Aorta (tissue), 5 donors: Measurements from ENCODE around the gene PADI1. TPM values are rescaled to one million over a fixed set of nuclear protein-coding genes. Genes with fewer than 3 reads are reported as not detected.

Experiments
- ATAC-seq: fragments of 200-7000 bp; cut with Tn5 transposase; one replicate; pipeline ENCODE4 v1.9.1; 2022; ENCODE audit warnings: moderate library complexity; ENCODE audit not compliant: low FRiP score
- DNase-seq, 2 donors: peaks; one replicate each; pipeline ENCODE4 v3.0.0-alpha.2; 2020
- H3K27ac ChIP-seq, 2 donors: one replicate each; pipeline ENCODE4 v1.5.1; 2013; ENCODE audit warnings: low read length in 2 of 2, mild to moderate bottlenecking in 2 of 2, moderate library complexity in 2 of 2, control low read depth in 1 of 2, inconsistent platforms in 1 of 2, low read depth in 1 of 2
- H3K27me3 ChIP-seq, 2 donors: one replicate each; pipeline ENCODE4 v1.6.1; 2013; ENCODE audit warnings: control low read depth in 1 of 2, low read length in 1 of 2, mild to moderate bottlenecking in 1 of 2, moderate library complexity in 1 of 2; ENCODE audit not compliant: insufficient read depth in 2 of 2, control insufficient read depth in 1 of 2
- H3K36me3 ChIP-seq, 2 donors: one replicate each; pipeline ENCODE4 v1.6.1; 2013; ENCODE audit warnings: control low read depth in 1 of 2, low read length in 1 of 2, mild to moderate bottlenecking in 1 of 2; ENCODE audit not compliant: insufficient read depth in 2 of 2, control insufficient read depth in 1 of 2
- H3K4me1 ChIP-seq, 2 donors: one replicate each; pipeline ENCODE4 v1.6.1; 2013; ENCODE audit warnings: low read length in 2 of 2, control low read depth in 1 of 2, mild to moderate bottlenecking in 1 of 2, moderate library complexity in 1 of 2; ENCODE audit not compliant: insufficient read depth in 2 of 2, control insufficient read depth in 1 of 2
- H3K4me3 ChIP-seq, 2 donors: one replicate each; pipeline ENCODE4 v1.5.1; 2013; ENCODE audit warnings: low read length in 2 of 2, control low read depth in 1 of 2, mild to moderate bottlenecking in 1 of 2
- H3K9me3 ChIP-seq: one replicate; pipeline ENCODE4 v1.6.1; 2013; ENCODE audit warnings: mild to moderate bottlenecking, low read length; ENCODE audit not compliant: control insufficient read depth
- WGBS, 2 donors: extraction: QIAGEN DNeasy Blood & Tissue Kit; methylation state at CpG; one replicate each; pipeline ENCODE4 v1.1.7; 2013; 5-methylcytosine and 5-hydroxymethylcytosine counted together
- intact Hi-C, 2 donors: fragments of 100-400 bp; cut with DNase I; formaldehyde crosslinking; loops; one replicate each; pipeline versions ENCODE4 v1.14.2 to v1.15.0; 2022
- polyA plus RNA-seq, 2 donors: library from polyadenylated mRNA; stranded (reverse); fragments of 200-250 nt; gene quantifications; one replicate each; pipeline ENCODE4 v1.2.3, GENCODE V29; 2013
- total RNA-seq, 2 donors: library from RNA; stranded (reverse); fragmentation: NEBNext Ultra II Directional; extraction: Animal tissue kit (Norgen Biotek cat#: 25700); gene quantifications; one replicate each; pipeline ENCODE4 v1.2.1, GENCODE V29; 2021
- donor health status: healthy with polysubstance abuse.
- donor health status: Bipolar disorder and iron deficiency.
- donor health status: DM: no; HTN: no; CAD: no.
- donor health status: DM: no; HTN: no; CAD: no.
- donor health status: DM: yes; HTN: yes; CAD: no.

PADI1 gene
- total and polyA plus RNA-seq, 4 donors: 0.05 to 0.13 TPM; not detected in 2

GRCh38 chr1:17194615-17195528 lies 10.1 kb upstream of the PADI1 start:
- Histone ChIP-seq H3K27ac (no peak overlapping the region), H3K27me3 (no peaks in the 10 kb centered on the region), H3K4me3 (no peak overlapping the region), H3K4me1 (no peaks in the 10 kb centered on the region), H3K9me3 (no peaks in the 10 kb centered on the region), H3K36me3 (no peaks in the 10 kb centered on the region)
- 84 to 88% methylated on average over 8 of the region's 8 CpGs for WGBS, 2 donors
- intact Hi-C loops: no loop called here
- ATAC-seq: no peak
- DNase-seq: no peak

GRCh38 chr1:17195731-17196130 lies 9.2 kb upstream of the PADI1 start:
- no peaks in the 10 kb centered on the region for H3K36me3 ChIP-seq
- 94 to 98% methylated on average over 3 of the region's 3 CpGs for WGBS, 2 donors
- ATAC-seq (no peak), DNase-seq (no peak)
- intact Hi-C loops: no loop called here
- no peak overlapping the region for H3K4me3 ChIP-seq
- no peaks in the 10 kb centered on the region for H3K9me3 ChIP-seq
- H3K27me3 ChIP-seq: no peaks in the 10 kb centered on the region
- no peak overlapping the region for H3K27ac ChIP-seq
- no peaks in the 10 kb centered on the region for H3K4me1 ChIP-seq

GRCh38 chr1:17196496-17197185 lies 8.3 kb upstream of the PADI1 start:
- H3K4me1 ChIP-seq: no peaks in the 10 kb centered on the region
- H3K4me3 ChIP-seq: no peak overlapping the region
- no peaks in the 10 kb centered on the region for H3K36me3 ChIP-seq
- ATAC-seq: no peak
- WGBS, 2 donors: 90 to 93% methylated on average over 13 of the region's 13 CpGs
- H3K9me3 ChIP-seq: no peaks in the 10 kb centered on the region
- DNase-seq: no peak
- H3K27ac ChIP-seq: no peak overlapping the region
- H3K27me3 ChIP-seq: no peaks in the 10 kb centered on the region
- intact Hi-C loops: no loop called here

- H3K4me3 ChIP-seq: no peak overlapping the region
- H3K9me3 ChIP-seq: no peaks in the 10 kb centered on the region
- ATAC-seq (no peak), DNase-seq (no peak)
- no peaks in the 10 kb centered on the region for H3K4me1 ChIP-seq
- WGBS, 2 donors: 93 to 95% methylated on average over 7 of the region's 7 CpGs
- H3K36me3 ChIP-seq: no peaks in the 10 kb centered on the region
- no peak overlapping the region for H3K27ac ChIP-seq
- no peaks in the 10 kb centered on the region for H3K27me3 ChIP-seq
- intact Hi-C loops: no loop called here
Observed at GRCh38 chr1:17197696-17198095, 7.2 kb upstream of the PADI1 start.

- H3K36me3 ChIP-seq: no peaks in the 10 kb centered on the region
- no peaks in the 10 kb centered on the region for H3K4me1 ChIP-seq
- H3K4me3 ChIP-seq: no peak overlapping the region
- 85 to 94% methylated on average over 9 of the region's 9 CpGs for WGBS, 2 donors
- no peak for ATAC-seq
- H3K27ac ChIP-seq: no peak overlapping the region
- H3K27me3 ChIP-seq: no peaks in the 10 kb centered on the region
- H3K9me3 ChIP-seq: no peaks in the 10 kb centered on the region
- peak in 1 of 2 donors; percentile 34 for DNase-seq
- intact Hi-C loops: no loop called here
Observed at GRCh38 chr1:17198476-17199258, 6.3 kb upstream of the PADI1 start.

- Histone ChIP-seq H3K4me1 (no peaks in the 10 kb centered on the region), H3K9me3 (no peaks in the 10 kb centered on the region), H3K36me3 (no peaks in the 10 kb centered on the region), H3K27me3 (no peaks in the 10 kb centered on the region), H3K4me3 (no peak overlapping the region), H3K27ac (no peak overlapping the region)
- intact Hi-C loops: no loop called here
- ATAC-seq (no peak), DNase-seq (peak in 1 of 2 donors; percentile 29)
- 89 to 95% methylated on average over 9 of the region's 9 CpGs for WGBS, 2 donors
Observed at GRCh38 chr1:17199267-17200044, 5.5 kb upstream of the PADI1 start.

GRCh38 chr1:17200246-17200645 lies 4.7 kb upstream of the PADI1 start:
- Histone ChIP-seq H3K27ac (no peak overlapping the region), H3K27me3 (no peaks in the 10 kb centered on the region), H3K4me3 (no peak overlapping the region), H3K9me3 (no peaks in the 10 kb centered on the region), H3K36me3 (no peaks in the 10 kb centered on the region), H3K4me1 (no peaks in the 10 kb centered on the region)
- ATAC-seq (no peak), DNase-seq (no peak)
- intact Hi-C loops: no loop called here
- 53 to 65% methylated on average over 8 of the region's 8 CpGs for WGBS, 2 donors

GRCh38 chr1:17200756-17201155 lies 4.2 kb upstream of the PADI1 start:
- H3K27me3 ChIP-seq: no peaks in the 10 kb centered on the region
- no peaks in the 10 kb centered on the region for H3K4me1 ChIP-seq
- no peak for DNase-seq
- no peaks in the 10 kb centered on the region for H3K9me3 ChIP-seq
- WGBS, 2 donors: 75 to 81% methylated on average over 5 of the region's 5 CpGs
- no peak overlapping the region for H3K4me3 ChIP-seq
- no peak overlapping the region for H3K27ac ChIP-seq
- no peak for ATAC-seq
- intact Hi-C loops: no loop called here
- no peaks in the 10 kb centered on the region for H3K36me3 ChIP-seq
